ENCODE results near the gene RBPJ. TPM values are rescaled to one million over a fixed set of nuclear protein-coding genes. Genes with fewer than 3 reads are reported as not detected.

Gene RBPJ
- total and polyA plus RNA-seq, 2 of the 8 experiments (the other 6 are each of a cell fraction or from before 2014, with no cell fraction given): 65.5 to 217 TPM

DNA sequence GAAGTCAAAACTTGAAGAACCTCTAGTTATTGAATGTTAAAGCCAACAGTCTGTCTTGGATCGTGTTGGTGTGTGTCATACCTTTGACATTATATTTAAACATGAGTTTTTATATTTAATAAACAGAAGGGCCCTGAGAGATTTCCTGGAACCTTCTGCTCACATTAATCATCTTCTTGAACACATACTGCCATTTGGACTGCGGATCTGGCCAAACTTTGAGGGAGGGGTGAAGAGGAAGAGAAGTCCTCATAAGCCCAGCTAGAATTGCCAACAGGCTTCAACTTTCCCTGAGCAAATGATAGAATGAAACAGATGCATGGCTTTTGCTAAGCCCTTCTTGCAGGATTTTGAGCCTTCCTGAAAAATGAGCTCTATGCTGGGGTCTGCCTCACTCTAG lies 142.1 kb downstream of the RBPJ start:
- no peak for TF ChIP-seq HDAC6 (IDR thresholded peaks at IDR 0.05; ENCODE audit: low read depth, low read length)
- TF ChIP-seq NANOG (IDR thresholded peaks at IDR 0.05; ENCODE audit: insufficient read depth, low read depth, low read length, poor library complexity, severe bottlenecking): no peak
- no peak for TF ChIP-seq PHF8 (conservative IDR thresholded peaks at IDR 0.05; ENCODE audit: low read depth, low read length)
- TF ChIP-seq GTF2F1 (IDR thresholded peaks at IDR 0.05; ENCODE audit: borderline replicate concordance, low read depth, low read length): no peak
- TF ChIP-seq BRCA1 (IDR thresholded peaks at IDR 0.05; ENCODE audit: low read depth, low read length): no peak
- no peak for TF ChIP-seq TAF7 (optimal IDR thresholded peaks at IDR 0.05; ENCODE audit: borderline replicate concordance, low read depth, low read length)
- TF ChIP-seq CBX8 (IDR thresholded peaks at IDR 0.05; ENCODE audit: borderline replicate concordance, low read depth, low read length): no peak
- no peak for TF ChIP-seq RNF2 (IDR thresholded peaks at IDR 0.05; ENCODE audit: borderline replicate concordance, low read depth, low read length, missing control alignments, poor library complexity, severe bottlenecking)
- Histone ChIP-seq H2BK12ac (ENCODE audit: low read depth, low read length) (no peak overlapping the region), H3K56ac (replicated peaks; ENCODE audit: insufficient read length, low read depth, low read length) (no peak overlapping the region), H3K9me3 (ENCODE audit: insufficient read depth in 2 of 2, low read depth in 1 of 2, low read length in 1 of 2) (no peaks in the 10 kb centered on the region; a peak in 1 of 4 replicates), H4K5ac (ENCODE audit: insufficient read length, low read depth, low read length) (no peak overlapping the region), H3K23me2 (ENCODE audit: low read depth, low read length) (no peaks in the 10 kb centered on the region), H3K79me2 (ENCODE audit: control insufficient read depth in 1 of 2, insufficient read depth in 2 of 2, low read length in 2 of 2) (no peaks in the 10 kb centered on the region), H4K91ac (replicated peaks; ENCODE audit: insufficient read length, low read length) (no peak overlapping the region), H3K4ac (replicated peaks; ENCODE audit: insufficient read length, low read depth, low read length) (no peak overlapping the region), H2AFZ (ENCODE audit: low read length) (no peak overlapping the region), H3K4me3 (ENCODE audit: extremely low read depth in 1 of 4, insufficient read depth in 2 of 4, low read depth in 3 of 4, low read length in 4 of 4) (no peak overlapping the region), H3K4me1 (replicated peaks in 1 of 4; ENCODE audit: control insufficient read depth in 3 of 4, insufficient read depth in 4 of 4, low read length in 3 of 4) (no peaks in the 10 kb centered on the region), H3K27me3 (replicated peaks in 1 of 4; ENCODE audit: control insufficient read depth in 3 of 4, extremely low read depth in 1 of 4, insufficient read depth in 3 of 4, low read length in 3 of 4) (no peaks in the 10 kb centered on the region), H3K9ac (replicated peaks in 1 of 4; ENCODE audit: extremely low read depth in 1 of 4, low read depth in 3 of 4, low read length in 3 of 4) (no peak overlapping the region), H3K27ac (ENCODE audit: low read depth, low read length) (no peak overlapping the region), H4K8ac (ENCODE audit: extremely low read depth, insufficient read depth, low read length) (no peak overlapping the region), H3K18ac (ENCODE audit: extremely low read depth, low read length) (no peak overlapping the region), H2AK5ac (ENCODE audit: low read depth, low read length) (no peak overlapping the region), H4K20me1 (replicated peaks in 1 of 2; ENCODE audit: control insufficient read depth in 1 of 2, insufficient read depth in 2 of 2, low read length in 2 of 2) (no peaks in the 10 kb centered on the region), H3K14ac (ENCODE audit: insufficient read length) (no peak overlapping the region), H2BK120ac (replicated peaks; ENCODE audit: low read depth, low read length) (no peak overlapping the region), H3K79me1 (ENCODE audit: low read depth, low read length) (no peaks in the 10 kb centered on the region), H2BK15ac (ENCODE audit: low read length) (no peak overlapping the region), H2BK20ac (ENCODE audit: low read length) (no peak overlapping the region), H3K36me3 (ENCODE audit: control insufficient read depth in 2 of 4, insufficient read depth in 4 of 4, low read length in 3 of 4) (no peaks in the 10 kb centered on the region), H2BK5ac (ENCODE audit: low read depth, low read length) (no peak overlapping the region), H3K4me2 (ENCODE audit: insufficient read depth in 1 of 2, low read depth in 2 of 2, low read length in 2 of 2) (no peak overlapping the region), H3K23ac (ENCODE audit: insufficient read length) (no peak overlapping the region)
- FAIRE-seq: no peak
- no peak for DNase-seq (ENCODE audit: low read depth in 1 of 2, low spot score in 2 of 2)
- POLR2A ChIA-PET (ENCODE audit: partially characterized antibody): no interaction called here
- 89% methylated on average over 2 of the region's 2 CpGs; no CpG with 5 or more reads in 1 of the 2 experiments for WGBS, 2 experiments (ENCODE audit: extremely low coverage in 1 of 2, insufficient coverage in 1 of 2, insufficient read length in 1 of 2, insufficient replicate concordance in 2 of 2, low coverage in 1 of 2, low lambda C conversion rate in 2 of 2, missing lambda C conversion rate in 1 of 2)
- CTCF ChIA-PET (ENCODE audit: partially characterized antibody): interaction anchor here (0.6 to 5.4 kb wide), 7 partner anchors 11 to 475 kb away, joined by 3 to 33 read pairs (median 4); no protein-coding TSS in a partner anchor

All from H1 (cell line).